MCF 10A (cell line): ENCODE data around the gene YLPM1. TPM values are rescaled to one million over a fixed set of nuclear protein-coding genes. Genes with fewer than 3 reads are reported as not detected.
A peak's percentile ranks its signal among the peaks of the same experiment; 100 is the strongest.

Source experiments
- BruUV-seq: library from RNA; stranded (reverse); fragments of 400-500 nt; replicated peaks from 2 replicates; lab custom pipeline; 2021; lab: Mats Ljungman, UMichigan
- CTCF ChIA-PET: fragments of 300-600 bp; sonication (Branson Sonifier 250); formaldehyde crosslinking; extraction: SDS; loops from one replicate; lab custom pipeline; 2021; ENCODE audit warnings: antibody characterized with exemption, inconsistent platforms; lab: Yijun Ruan, JAX
- POLR2A ChIA-PET: fragments of 300-600, 350-650 bp; sonication (Branson Sonifier 250); formaldehyde crosslinking; extraction: SDS; loops from one replicate; lab custom pipeline; 2020; ENCODE audit warnings: antibody characterized with exemption, inconsistent platforms; lab: Yijun Ruan, JAX
- DNase-seq: peaks from one replicate; pipeline ENCODE4 v3.0.0-alpha.2; 2018; ENCODE audit not compliant: unreplicated experiment
- H3K27ac Mint-ChIP-seq: one replicate; pipeline ENCODE4 v1.8.0; 2022; ENCODE audit warnings: mild to moderate bottlenecking, low read depth, mixed read lengths; ENCODE audit not compliant: unreplicated experiment
- H3K27me3 Mint-ChIP-seq: one replicate; pipeline ENCODE4 v1.8.0; 2022; ENCODE audit warnings: mixed read lengths; ENCODE audit not compliant: insufficient read depth, unreplicated experiment
- H3K36me3 Mint-ChIP-seq: one replicate; pipeline ENCODE4 v1.8.0; 2022; ENCODE audit warnings: mild to moderate bottlenecking, moderate library complexity, mixed read lengths; ENCODE audit not compliant: insufficient read depth, unreplicated experiment
- H3K4me1 Mint-ChIP-seq: one replicate; pipeline ENCODE4 v1.8.0; 2022; ENCODE audit warnings: mixed read lengths; ENCODE audit not compliant: insufficient read depth, unreplicated experiment
- H3K4me3 Mint-ChIP-seq: one replicate; pipeline ENCODE4 v1.8.0; 2022; ENCODE audit warnings: mild to moderate bottlenecking, moderate library complexity, mixed read lengths; ENCODE audit not compliant: unreplicated experiment
- H3K9me3 Mint-ChIP-seq: one replicate; pipeline ENCODE4 v1.8.0; 2022; ENCODE audit warnings: mixed read lengths; ENCODE audit not compliant: unreplicated experiment
- CTCF ChIP-seq: fragments of 200-600 bp; IDR thresholded peaks from one replicate; pipeline ENCODE4 v1.8.0; 2022; ENCODE audit warnings: antibody characterized with exemption, mild to moderate bottlenecking; ENCODE audit not compliant: unreplicated experiment
- intact Hi-C: fragments of 100-400 bp; cut with micrococcal nuclease; formaldehyde crosslinking; loops from 2 replicates; pipeline ENCODE4 v1.14.1; 2022
- total RNA-seq: library from RNA; stranded (reverse); gene quantifications from 2 replicates; pipeline ENCODE4 v1.2.3, GENCODE V29; 2022

YLPM1 gene
- total RNA-seq, 1 experiment from 2014 or later, result 40.5 TPM

- H3K9me3 Mint-ChIP-seq, result peaks cover 8% of the 10 kb centered on the region
- no peak for DNase-seq
- BruUV-seq, result no TSS peak
- H3K4me3 Mint-ChIP-seq, result no peak overlapping the region
- H3K27me3 Mint-ChIP-seq, result no peaks in the 10 kb centered on the region
- TF ChIP-seq CTCF, result no peak
- no peaks in the 10 kb centered on the region for H3K4me1 Mint-ChIP-seq
- CTCF ChIA-PET, result interaction anchor here (0.6 to 0.7 kb wide), 2 partner anchors 75 to 608 kb away, joined by 3 to 6 read pairs; no protein-coding TSS in a partner anchor
- H3K36me3 Mint-ChIP-seq, result peaks cover 56% of the 10 kb centered on the region
- no peak overlapping the region for H3K27ac Mint-ChIP-seq
- POLR2A ChIA-PET, result interaction anchor here (0.8 kb wide), 1 partner anchor 10 kb away, joined by 4 read pairs; no protein-coding TSS in a partner anchor
- intact Hi-C loops, result no loop called here
These were observed 23.7 kb downstream of the YLPM1 start for GRCh38 chr14:74786796-74787315.

GRCh38 chr14:74792249-74793039 is 29.3 kb downstream of the YLPM1 start:
- DNase-seq, result no peak
- Mint-ChIP-seq H3K9me3 (peaks cover 8% of the 10 kb centered on the region), H3K36me3 (peaks cover 26% of the 10 kb centered on the region), H3K27ac (no peak overlapping the region), H3K4me1 (peaks cover 27% of the 10 kb centered on the region), H3K4me3 (no peak overlapping the region), H3K27me3 (no peaks in the 10 kb centered on the region)
- TF ChIP-seq CTCF, result no peak
- intact Hi-C loops, result no loop called here
- ChIA-PET CTCF (interaction anchor here (0.7 kb wide), 1 partner anchor 12 kb away, joined by 3 read pairs; no protein-coding TSS in a partner anchor), POLR2A (interaction anchor here (1.0 kb wide), 1 partner anchor 183 kb away, joined by 4 read pairs; no protein-coding TSS in a partner anchor)
- BruUV-seq, result no TSS peak

GRCh38 chr14:74793506-74794155 is 30.5 kb downstream of the YLPM1 start:
- CTCF ChIA-PET, result interaction anchor here (0.6 to 0.7 kb wide), 3 partner anchors 10 to 1668 kb away, joined by 3 to 5 read pairs (median 3); no protein-coding TSS in a partner anchor
- H3K4me1 Mint-ChIP-seq, result peaks cover 27% of the 10 kb centered on the region
- peaks cover 8% of the 10 kb centered on the region for H3K9me3 Mint-ChIP-seq
- no peaks in the 10 kb centered on the region for H3K27me3 Mint-ChIP-seq
- no peak overlapping the region for H3K4me3 Mint-ChIP-seq
- POLR2A ChIA-PET, result no interaction called here
- peak; percentile 2 for DNase-seq
- no peak overlapping the region for H3K27ac Mint-ChIP-seq
- H3K36me3 Mint-ChIP-seq, result peaks cover 27% of the 10 kb centered on the region
- intact Hi-C loops, result no loop called here
- no peak for TF ChIP-seq CTCF
- BruUV-seq, result no TSS peak

- no peak for TF ChIP-seq CTCF
- BruUV-seq, result no TSS peak
- POLR2A ChIA-PET, result no interaction called here
- Mint-ChIP-seq H3K4me3 (no peak overlapping the region), H3K9me3 (peaks cover 8% of the 10 kb centered on the region), H3K27ac (peak overlapping the region; percentile 10), H3K4me1 (peaks cover 32% of the 10 kb centered on the region), H3K27me3 (no peaks in the 10 kb centered on the region), H3K36me3 (peaks cover 30% of the 10 kb centered on the region)
- intact Hi-C loops, result no loop called here
- CTCF ChIA-PET, result interaction anchor here (1.5 kb wide), 1 partner anchor 9 kb away, joined by 4 read pairs; no protein-coding TSS in a partner anchor
- DNase-seq, result no peak
These were observed 31.8 kb downstream of the YLPM1 start for GRCh38 chr14:74794947-74795346.
